GDM1 (cell line): ENCODE results near the gene FCRLB.
"Not testable (repeated sequence)": the region's sequence is repeated elsewhere in the genome, so short reads cannot be mapped to it uniquely, and the experiment has no call there.

Source experiments
- DNase-seq: peaks from one replicate; lab custom pipeline; 2025; lab: John Stamatoyannopoulos, UW

Gene FCRLB

DNA sequence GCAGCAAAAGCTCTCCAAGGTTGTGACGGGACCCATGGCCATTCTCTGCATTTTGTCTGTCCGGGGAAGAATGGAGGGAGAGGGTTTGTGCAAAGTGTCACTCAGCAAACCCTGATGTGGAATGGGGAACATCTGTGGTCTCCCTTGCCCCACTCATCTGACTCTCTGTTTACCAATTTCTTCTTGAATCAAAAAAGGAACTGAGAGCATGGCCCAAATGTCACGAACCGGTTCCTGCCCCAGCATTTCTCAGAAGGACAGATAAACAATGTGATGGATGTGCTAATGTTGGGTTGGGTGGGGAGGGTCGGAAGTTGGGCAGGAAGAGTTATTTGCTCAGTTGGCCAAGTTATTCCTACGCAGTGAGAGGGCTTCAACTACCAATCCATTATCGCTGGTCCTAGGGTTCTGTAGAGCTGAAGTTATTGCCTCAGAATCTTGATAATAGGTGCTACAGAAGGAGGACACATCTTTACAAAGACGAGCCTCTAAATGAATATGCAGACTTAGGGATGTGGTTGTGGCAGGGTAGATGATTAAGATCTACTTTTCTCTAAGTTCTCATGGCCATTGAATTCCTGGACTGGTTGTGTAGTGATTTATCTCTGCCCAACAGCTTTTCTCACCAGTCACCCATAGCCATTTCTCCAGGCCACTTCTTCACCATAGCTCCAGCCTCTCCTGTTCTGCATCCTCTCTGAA is 18.7 kb downstream of the FCRLB start:
- no peak for DNase-seq

DNA sequence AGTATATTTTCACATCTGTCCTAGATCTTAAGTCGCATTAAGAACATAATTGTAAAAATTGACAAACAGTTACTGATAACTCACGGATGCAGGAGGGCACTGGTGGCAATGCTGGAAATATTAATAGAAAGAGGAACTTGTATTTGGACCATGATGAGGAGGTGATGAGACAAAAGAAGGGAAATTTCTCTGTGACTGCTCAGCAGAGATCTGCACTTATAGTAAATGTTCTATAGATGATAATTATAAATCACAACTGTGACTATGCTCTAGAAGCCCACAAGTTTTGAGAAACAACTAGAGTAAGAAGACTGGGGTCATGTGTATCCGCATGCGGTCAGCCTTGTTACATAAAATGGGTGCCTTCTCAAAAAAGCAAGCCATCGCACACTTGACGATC is 19.6 kb downstream of the FCRLB start:
- DNase-seq: no peak

DNA sequence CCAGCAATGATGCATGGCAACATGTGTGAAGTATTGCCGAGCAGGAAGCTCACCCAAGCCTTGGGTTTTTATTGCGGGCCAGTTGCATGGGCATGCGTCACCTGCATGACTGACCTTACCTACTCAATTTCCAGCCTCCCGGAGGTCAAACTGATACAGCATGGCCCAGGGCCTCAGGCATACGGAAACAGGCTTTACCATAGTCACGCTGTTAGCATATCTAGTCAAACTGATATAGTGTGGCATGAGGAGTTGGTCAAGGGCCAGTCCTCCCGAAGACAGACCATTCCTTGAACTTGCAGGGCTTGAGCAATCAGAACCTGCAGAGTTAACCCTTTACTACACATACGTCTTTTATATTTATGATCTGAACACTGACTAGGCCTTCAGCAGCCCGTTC is 21.9 kb downstream of the FCRLB start:
- no peak for DNase-seq

DNA sequence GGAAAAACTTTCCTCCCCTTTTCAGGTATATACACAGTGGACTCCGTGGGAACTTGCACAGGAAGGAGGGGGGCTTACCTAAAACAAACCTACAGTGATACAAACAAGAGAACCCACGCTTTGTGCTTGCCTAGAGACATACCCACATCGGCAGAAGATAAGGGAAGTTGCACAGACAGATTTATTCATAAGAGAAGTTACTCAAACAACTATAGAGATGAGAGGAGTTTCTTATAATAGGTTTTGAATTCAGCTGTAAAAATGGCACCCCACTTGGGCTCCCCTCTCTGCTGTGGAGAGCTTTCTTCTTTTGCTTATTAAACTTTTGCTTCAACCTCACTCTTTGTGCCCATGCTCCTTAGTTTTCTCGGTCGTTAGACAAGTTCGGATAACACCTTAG is 26.5 kb downstream of the FCRLB start:
- DNase-seq: no peak

DNA sequence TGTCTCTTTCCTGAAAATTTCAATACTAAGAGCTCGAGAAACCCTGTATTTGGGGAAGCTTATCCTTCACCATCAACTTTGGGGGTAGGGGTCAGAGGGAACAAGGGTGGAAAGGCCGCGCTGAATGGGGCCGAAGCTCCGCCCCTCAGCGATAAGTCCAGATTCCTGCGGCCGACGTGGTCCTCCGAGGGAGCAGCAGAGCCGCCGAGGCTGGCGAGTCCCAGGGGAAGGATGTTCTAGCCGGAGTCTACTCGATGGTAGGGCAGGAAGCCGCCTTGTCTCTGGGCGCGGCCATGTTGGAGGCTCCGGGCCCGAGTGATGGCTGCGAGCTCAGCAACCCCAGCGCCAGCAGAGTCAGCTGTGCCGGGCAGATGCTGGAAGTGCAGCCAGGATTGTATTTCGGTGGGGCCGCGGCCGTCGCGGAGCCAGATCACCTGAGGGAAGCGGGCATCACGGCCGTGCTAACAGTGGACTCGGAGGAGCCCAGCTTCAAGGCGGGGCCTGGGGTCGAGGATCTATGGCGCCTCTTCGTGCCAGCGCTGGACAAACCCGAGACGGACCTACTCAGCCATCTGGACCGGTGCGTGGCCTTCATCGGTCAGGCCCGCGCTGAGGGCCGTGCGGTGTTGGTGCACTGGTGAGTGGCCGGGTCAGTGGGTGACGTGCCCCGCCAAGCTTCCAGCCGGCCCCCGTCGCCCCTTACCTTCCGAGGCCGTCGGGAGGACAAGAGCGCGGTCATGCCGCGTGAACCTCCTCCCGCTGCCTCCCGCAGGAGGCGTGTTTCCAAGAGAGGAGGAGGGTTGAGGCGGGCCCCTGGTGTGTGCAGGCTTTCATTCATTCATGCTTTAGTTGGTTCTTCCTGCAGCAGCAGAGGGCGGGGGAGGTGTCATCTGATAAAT is 28.4 kb downstream of the FCRLB start, which contains the start of gene DUSP12:
TSS of gene DUSP12 (plus strand) at position 278 of the 899 bp plus-strand sequence. CDS start at position 294, 16 bp downstream.
- DNase-seq: peak; percentile 90

DNA sequence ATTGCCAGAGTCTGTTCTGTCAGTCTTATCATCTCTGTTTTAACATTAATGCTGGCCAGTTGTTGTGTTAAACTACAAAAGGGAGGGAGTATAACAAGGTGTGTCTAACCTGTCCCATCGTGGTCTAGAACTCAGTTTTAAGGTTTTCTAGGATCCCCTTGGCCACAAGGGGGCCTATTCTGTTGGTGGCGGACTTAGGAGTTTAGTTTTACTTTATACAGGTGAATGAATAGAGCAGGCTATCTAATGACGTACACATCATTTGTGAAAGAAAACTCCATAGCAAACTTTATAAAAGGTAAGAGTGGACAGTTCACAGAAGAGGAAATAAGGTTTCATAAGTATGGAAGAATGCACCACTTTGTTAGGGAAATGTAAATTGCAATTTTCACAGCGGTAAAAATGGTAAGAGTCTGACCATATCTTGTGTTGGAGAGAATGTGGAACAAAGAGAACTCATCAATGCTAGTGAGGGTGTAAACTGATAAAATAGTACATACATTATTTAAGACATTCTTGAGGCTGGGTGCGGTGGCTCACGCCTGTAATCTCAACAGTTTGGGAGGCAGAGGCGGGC is 42.3 kb downstream of the FCRLB start:
- no peak for DNase-seq

DNA sequence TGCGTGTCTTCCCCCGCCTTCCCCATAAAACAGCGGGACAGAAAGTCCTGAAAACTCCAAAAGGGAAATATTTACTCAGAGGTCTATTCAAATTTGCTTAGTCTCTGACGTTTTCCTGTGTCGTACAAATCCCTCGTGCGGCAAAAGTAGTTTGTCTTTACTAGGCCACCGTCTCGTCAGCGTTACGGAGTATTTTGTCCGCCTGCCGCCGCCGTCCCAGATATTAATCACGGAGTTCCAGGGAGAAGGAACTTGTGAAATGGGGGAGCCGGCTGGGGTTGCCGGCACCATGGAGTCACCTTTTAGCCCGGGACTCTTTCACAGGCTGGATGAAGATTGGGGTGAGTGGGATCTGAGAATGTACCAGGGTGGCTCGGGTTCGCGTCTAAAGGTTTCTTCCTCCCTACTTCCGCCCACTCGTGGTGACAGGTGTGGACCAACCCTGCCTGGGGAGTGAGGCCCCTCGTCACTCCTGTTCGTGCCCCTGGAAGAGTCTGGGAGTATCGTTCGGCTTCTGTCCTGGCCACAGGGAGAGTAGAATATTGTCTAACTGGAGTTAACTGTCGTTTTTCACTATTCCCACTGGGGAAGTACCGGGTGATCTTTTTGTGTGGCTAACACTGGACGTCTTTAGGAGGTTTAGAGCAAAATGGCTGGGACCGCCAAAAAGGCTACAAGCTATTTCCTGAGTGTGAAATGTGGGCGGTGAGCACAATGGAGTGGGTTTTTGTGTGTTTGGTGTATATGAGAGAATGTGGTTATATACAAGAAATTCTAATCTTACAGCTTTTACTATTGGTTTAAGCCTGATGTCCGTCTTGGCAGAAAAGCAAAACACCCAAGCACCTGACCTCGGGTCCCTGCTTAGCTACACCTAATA is 45.0 kb downstream of the FCRLB start, which contains the start of gene ATF6:
TSS of gene ATF6 (plus strand) at position 219 of the 880 bp plus-strand sequence. CDS start at position 260, 41 bp downstream.
- peak; percentile 77 for DNase-seq

DNA sequence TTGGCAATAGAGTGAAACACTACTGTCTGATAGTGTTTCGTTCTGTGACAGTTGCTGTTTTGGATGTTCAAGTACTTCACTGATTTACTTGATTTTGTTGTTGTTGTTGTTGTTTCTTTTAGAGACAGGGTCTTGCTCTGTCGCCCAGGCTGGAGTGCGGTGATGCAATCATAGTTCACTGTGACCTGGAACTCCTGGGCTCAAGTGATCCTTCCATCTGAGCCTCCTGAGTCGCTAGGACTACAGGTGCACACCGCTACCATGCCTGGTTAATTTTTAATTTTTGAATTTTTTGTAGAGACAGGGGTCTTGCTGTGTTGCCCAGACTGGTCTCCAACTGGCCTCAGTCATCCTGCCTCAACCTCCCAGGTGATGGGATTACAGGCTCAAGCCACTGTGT is 47.1 kb downstream of the FCRLB start:
- no peak for DNase-seq

DNA sequence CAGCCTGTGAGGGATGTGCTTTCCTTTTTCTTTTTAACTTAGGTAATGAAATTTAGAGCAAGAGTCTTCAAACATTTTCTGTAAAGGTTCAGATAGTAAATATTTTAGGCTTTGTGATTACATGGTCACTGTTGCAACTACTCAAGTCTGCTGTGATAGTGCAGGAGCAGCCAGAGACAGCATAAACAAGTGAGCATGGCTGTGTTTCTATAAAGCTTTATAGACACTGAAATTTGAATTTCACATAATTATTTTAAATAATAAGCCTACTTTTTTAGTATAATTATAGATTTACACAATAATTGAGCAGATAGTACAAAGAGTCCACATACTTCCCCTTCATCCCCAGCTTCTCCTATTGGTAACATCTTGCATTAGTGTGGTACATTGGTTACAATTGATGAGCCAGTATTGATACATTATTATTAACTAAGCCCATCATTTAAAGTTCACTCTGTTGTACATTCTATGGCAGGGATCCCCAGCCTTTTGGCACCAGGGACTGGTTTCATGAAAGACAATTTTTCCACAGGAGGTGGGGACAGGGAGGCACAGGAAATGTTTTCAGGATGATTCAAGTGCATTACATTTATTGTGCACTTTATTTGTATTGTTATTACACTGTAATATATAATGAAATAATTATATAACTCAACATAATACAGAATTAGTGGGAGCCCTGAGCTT is 47.8 kb downstream of the FCRLB start:
- no peak for DNase-seq

DNA sequence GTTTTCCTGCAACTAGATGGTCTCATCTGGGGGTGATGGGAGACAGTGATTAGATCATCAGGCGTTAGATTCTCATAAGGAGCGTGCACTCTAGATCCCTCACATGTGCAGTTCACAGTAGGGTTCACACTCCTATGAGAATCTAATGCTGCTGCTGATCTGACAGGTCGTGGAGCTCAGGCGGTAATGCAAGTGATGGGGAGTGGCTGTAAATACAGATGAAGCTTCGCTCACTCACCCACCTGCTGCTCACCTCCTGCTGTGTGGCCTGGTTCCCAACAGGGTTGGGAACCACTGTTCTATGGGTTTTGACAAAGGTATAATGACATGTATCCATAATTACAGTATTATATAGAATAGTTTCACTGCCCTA is 48.3 kb downstream of the FCRLB start:
- not testable (repeated sequence) for DNase-seq

DNA sequence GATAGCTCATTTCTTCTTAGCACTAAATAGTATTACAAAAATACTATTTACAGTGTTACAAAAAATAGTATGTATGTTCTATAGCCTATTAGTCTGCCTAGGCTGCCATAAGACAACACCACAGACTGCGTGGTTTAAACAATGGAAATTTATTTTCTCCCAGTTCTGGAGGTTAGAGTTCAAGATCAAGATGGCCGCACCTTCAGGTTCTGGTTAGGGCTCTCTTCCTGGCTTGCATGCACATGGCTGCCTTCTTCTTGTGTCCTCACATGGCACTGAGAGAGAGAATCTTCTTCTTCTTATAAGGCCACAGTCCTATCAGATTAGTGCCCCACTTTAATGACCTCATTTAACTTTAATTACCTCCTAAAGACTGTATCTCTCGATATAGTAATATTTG is 48.9 kb downstream of the FCRLB start:
- no peak for DNase-seq

DNA sequence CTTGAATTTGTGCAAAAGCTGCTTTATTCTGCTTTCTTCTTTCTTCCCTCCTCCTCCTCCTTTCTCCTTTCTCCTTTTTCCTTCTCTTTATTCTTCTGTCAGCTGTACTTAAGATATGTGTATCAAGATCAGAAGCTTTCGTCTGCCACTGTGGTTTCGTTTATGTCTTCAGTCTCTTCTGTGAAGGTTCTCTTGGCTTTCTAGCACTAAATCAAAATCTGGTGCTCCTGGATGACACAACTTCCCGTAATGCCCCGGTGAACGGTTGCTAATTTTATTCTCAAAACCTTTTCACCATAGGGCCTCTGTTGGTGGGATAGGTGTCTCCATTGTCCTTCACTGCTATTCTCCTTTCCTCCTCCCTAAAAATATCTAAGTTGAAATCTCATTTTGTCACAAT is 49.8 kb downstream of the FCRLB start:
- DNase-seq: no peak

DNA sequence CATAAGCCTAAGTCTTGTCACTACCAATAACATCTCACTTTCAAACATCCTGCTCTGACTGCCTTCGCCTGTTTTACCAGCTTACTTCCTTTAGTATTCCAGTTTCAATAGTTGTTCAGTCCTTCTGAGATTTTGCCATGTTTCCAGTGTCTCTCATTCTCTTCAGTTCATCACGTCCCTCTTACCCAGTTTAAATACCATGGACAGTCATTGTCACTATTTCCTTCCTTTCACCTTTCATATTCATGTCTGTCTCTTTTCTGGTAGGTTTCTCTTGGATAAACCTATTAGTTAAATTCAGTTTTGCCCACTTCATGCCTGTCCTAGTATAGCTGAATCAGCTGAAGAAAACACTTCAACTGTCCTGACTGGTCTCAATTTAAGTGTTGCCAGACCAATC is 50.6 kb downstream of the FCRLB start:
- DNase-seq: no peak

DNA sequence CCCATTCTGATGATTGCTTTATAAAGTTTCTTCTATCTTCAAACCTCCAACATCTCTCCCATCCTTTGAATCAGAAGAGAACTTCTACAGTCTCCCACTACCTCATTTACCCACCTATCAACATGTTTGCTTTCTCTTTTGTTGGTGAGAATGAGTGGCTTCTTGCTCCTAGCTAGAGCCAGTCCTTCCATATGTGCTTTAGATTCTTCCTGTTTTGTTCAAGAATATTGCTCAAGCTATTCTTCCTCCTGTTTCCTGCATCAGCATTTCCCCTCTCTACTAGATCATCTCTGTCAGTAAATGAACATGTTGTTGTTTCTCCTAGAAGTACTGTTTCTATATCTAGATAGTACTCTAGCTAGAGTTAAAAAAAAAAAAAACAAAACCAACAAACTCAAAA is 51.1 kb downstream of the FCRLB start:
- peak; percentile 24 for DNase-seq

DNA sequence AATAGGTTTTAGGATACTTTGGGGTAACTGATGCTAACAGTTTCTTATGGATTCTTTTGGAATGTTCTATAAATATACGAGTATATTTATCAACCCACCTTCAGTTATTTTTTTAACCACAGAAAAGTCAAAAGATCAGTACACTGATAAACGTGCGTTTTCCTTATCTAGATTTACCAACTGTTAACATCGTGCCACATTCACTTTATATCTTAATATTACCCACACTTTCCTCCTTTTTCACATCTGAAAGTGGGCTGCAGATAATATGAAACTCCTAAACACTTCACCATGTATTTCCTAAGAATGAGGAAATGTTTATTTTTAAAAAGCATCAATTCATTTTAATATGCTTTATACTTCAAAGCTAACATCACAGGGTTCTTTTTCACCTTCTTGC is 52.4 kb downstream of the FCRLB start:
- DNase-seq: no peak

DNA sequence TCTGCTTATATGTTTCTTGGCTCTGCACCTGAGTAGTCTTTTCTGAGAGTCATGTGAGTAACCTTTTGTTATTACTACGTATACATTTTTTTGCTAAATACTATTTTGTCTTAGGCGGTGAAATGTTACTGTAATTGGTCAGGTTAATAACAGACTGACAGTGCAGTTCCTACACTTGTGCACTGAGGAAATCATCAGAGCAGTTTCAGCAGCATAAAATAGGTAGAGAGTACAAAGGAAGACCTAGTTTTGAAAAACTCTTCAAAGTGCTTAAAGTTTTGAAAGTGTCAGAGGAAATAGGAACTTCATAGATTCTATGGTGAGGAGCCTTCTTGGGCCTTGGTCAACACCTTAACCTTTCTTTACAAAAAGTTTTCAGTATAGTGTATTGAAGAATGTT is 55.9 kb downstream of the FCRLB start:
- DNase-seq: no peak
